HFF-Myc (cell line): ENCODE data around the gene ARHGAP35.

ENCODE experiments used
- DNase-seq: peaks from one replicate; pipeline ENCODE4 v3.0.0-alpha.2; 2011; ENCODE audit warnings: low read depth; ENCODE audit errors: extremely low read depth
- H3K4me3 ChIP-seq: replicated peaks from 2 replicates; pipeline ENCODE4 v1.5.1; 2011; ENCODE audit warnings: low read depth, mild to moderate bottlenecking, control low read depth, low read length
- TF ChIP-seq, protein P1 (sequence below): IDR thresholded peaks from 2 replicates; pipeline ENCODE4 v1.5.1; 2012; ENCODE audit warnings: mild to moderate bottlenecking, low read depth, low read length, control low read depth; ENCODE audit errors: missing control alignments

The ARHGAP35 gene

DNA sequence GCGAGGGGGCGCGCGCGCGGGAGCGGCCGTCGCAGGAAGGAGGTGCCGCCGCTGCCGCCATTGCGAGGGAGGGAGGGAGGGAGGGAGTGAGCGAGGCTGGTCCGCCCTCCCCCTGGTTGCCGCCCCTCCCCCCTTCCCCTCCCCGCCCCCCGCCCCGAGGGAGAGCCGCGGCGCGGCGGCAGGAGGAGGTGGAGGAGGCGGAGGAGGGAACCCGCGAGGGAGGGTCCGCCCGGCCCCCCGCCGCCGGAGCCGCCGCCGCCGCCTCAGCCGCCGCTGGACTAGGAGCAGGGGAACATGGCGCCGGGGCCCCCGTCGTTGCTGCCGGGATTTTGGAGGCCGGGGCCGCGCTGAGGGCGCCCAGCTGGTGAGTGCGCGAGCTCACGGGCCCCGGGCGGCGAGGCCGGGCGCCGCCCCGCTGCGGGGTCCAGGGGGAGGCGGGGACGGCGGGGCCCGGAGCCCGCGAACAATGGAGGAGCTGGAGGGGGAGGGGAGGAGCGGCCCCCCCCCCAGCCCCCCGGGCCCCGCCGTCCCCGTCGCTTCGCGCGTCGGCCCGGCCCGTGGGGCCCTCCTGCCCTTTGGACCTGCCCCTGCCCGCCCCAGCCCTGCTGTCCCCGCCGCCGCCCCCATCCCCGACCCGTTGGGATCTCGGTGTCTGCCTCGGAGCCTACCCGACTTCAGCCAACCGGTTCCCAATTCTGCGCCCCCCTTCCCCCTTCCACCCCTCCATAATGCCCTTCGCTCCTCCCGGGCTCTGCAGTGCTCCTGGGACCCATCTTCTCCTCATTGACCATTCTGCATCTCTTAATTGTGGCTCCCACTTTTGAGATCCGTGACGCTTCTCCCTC, at the start of gene ARHGAP35:
TSS of gene ARHGAP35 (plus strand) at position 152 of the 845 bp plus-strand sequence. CDS start 57,679 bp downstream, outside the sequence.
- peak within 1 kb of the TSS; percentile 87 for H3K4me3 ChIP-seq
- no peak for DNase-seq
- TF ChIP-seq, protein P1, sequence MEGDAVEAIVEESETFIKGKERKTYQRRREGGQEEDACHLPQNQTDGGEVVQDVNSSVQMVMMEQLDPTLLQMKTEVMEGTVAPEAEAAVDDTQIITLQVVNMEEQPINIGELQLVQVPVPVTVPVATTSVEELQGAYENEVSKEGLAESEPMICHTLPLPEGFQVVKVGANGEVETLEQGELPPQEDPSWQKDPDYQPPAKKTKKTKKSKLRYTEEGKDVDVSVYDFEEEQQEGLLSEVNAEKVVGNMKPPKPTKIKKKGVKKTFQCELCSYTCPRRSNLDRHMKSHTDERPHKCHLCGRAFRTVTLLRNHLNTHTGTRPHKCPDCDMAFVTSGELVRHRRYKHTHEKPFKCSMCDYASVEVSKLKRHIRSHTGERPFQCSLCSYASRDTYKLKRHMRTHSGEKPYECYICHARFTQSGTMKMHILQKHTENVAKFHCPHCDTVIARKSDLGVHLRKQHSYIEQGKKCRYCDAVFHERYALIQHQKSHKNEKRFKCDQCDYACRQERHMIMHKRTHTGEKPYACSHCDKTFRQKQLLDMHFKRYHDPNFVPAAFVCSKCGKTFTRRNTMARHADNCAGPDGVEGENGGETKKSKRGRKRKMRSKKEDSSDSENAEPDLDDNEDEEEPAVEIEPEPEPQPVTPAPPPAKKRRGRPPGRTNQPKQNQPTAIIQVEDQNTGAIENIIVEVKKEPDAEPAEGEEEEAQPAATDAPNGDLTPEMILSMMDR, result no peak

DNA sequence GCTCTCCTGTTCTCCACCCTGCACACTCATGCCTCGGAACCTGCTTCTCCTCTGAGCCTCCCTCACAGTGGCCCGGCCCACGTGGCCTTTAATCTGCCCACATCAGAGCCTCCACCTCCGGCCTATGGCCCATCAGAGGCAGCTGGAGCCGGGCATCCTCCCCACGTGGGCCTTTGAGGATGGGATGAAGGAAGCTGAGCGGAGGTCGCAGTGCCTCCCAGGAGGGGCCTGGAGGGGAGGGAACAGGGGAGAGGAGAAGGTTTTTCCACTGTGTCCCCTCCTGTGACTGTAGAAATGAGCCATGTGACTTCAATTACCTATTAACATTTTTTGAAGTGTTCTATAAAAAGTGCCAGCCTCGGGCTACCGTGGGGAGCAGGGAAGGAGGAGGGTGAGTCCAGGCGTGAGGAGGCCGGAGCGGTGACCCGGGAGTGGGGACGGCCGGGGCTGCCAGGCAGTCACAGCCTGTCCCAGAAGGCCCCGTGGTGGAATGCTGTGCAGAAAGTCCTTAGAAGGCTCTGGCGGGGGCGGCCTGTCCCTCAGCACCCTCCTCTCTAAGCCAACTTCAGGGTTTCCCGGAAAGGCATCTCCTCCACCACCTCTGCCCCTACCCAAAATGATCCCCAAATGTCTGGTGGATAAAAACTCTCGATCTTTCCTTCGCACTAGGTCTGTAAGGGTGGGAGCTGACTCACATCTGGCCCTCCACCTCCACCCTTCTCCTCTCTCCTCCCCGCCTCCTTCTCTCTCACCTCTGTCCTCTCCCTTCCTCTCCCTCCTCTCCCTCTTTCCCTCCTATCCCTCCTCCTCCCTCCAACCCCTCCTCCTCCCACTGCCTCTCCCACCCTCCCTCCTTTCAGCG, 47.6 kb upstream of the ARHGAP35 start:
- TF ChIP-seq, protein P1, result no peak
- DNase-seq, result no peak
- H3K4me3 ChIP-seq, result no peak overlapping the region

DNA sequence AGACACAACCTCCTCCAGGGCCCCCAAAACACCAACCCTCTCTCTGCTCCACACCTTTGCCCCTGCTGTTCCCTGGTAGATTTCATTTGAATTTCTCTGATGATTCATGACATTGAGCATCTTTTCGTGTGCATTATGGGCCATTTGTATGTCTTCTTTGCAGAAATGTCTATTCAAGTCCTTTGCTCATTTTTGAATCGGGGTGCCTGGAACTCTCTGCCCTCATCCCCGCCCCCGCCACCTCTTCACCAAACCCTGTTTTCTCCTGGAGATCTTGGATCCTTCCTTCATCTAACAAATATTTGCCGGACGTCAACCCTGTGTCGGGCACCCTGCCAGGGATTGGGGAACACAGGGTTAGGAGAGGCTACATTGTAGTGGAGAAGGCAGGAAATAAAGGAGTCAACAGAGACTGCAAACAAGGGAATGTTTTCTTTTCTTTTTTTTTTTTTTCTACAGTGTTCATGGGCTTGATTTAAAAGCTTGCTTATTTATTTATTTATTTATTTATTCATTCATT, 46.9 kb upstream of the ARHGAP35 start:
- TF ChIP-seq, protein P1, result no peak
- no peak for DNase-seq
- H3K4me3 ChIP-seq, result no peak overlapping the region

DNA sequence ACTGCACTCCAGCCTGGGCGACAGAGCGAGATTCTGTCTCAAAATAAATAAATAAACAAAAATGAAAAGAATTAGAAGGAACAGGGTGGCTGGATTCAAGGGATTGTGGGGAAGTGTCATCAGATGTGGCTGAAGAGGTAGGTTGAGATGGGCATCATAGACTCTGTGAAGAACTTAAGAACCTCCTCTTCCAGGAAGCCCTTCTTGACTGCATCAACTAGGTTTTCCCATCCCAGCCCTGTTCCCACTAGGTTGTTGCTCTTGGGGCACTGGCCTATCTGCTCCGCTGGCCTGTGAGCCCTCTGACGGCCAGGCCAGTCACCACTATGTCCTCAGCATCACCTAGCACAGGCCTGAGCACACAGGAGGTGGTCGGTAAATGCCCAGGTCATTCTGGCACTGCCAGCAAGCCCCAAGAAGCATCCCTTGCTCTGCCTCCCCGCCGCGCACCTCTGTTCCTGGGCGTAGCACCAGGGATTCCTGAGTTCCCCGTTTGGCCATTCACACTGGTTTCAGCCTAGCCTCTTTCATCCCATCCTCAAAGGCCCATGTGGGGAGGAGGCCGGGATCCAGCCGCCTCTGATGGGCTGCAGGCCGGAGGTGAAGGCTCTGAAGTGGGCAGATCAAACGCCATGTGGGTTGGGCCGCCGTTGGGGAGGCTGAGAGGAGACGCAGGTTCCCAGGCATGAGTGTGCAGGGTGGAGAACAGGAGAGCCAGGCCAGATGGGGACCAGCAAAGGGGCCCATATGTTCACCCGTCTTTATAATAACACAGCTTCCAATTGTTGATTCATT, 44.8 kb upstream of the ARHGAP35 start:
- no peak overlapping the region for H3K4me3 ChIP-seq
- DNase-seq, result no peak

DNA sequence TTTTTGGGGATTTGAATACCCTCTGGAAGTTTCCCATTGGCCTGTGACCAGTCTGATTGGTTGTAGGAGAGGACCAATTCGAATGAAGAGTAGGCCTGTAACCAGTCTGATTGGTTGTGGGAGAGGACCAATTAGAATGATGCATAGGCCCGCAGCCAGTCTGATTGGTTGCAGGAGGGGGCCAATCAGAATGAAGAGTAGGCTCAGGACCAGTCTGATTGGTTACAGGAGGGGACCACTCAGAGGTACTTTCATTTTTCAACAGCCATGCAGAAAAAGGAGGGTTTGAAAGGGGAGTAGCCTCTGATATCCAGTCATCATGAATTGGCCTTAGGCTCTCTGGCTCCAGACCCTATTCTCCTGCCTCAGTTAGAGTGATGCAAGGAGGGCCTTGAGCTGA, 42.0 kb upstream of the ARHGAP35 start:
- DNase-seq, result no peak
- TF ChIP-seq, protein P1, result no peak
- H3K4me3 ChIP-seq, result no peak overlapping the region

More for the DNA sequence above, 44.8 kb upstream of the ARHGAP35 start:
- TF ChIP-seq, protein P1, result no peak
